ENCODE data around the gene MOGAT3. TPM values are rescaled to one million over a fixed set of nuclear protein-coding genes. Genes with fewer than 3 reads are reported as not detected.

Gene MOGAT3
- total and polyA plus RNA-seq, 2 of the 4 experiments (the other 2 are of a cell fraction), result not detected

- H3K4me3 ChIP-seq (ENCODE audit: insufficient read depth, low read depth, low read length), result no peak overlapping the region
- no peak overlapping the region for H4K8ac ChIP-seq (ENCODE audit: low read depth in 2 of 2, low read length in 2 of 2)
- no peak overlapping the region for H3K4me2 ChIP-seq (ENCODE audit: low read depth, low read length)
- ATAC-seq (ENCODE audit: low read depth), result no peak
- H2BK120ac ChIP-seq (ENCODE audit: low read depth, low read length), result no peak overlapping the region
- POLR2A ChIA-PET (ENCODE audit: unreplicated experiment), result interaction anchor here (0.8 kb wide), 1 partner anchor 10 kb away, joined by 5 read pairs; the partner anchor contains the start of gene ZNHIT1
- no peak overlapping the region for H2AFZ ChIP-seq (replicated peaks; ENCODE audit: low read length, poor library complexity)
- no peak overlapping the region for H3K18ac ChIP-seq (ENCODE audit: low read depth, low read length)
- no peak overlapping the region for H4K91ac ChIP-seq (ENCODE audit: insufficient read depth, low read depth, low read length)
- H3K4me1 ChIP-seq (ENCODE audit: control insufficient read depth, insufficient read depth, low read length), result no peaks in the 10 kb centered on the region
- H3K56ac ChIP-seq (ENCODE audit: extremely low read depth, insufficient read depth, low read length), result no peak overlapping the region
- no peak overlapping the region for H3K27ac ChIP-seq (ENCODE audit: insufficient read depth, low read length)
- no peak overlapping the region for H2BK20ac ChIP-seq (ENCODE audit: low read depth, low read length)
- no peaks in the 10 kb centered on the region for H3K9me1 ChIP-seq (ENCODE audit: insufficient read depth, low read length)
- WGBS, 2 experiments (ENCODE audit: extremely low coverage in 2 of 2, insufficient read length in 1 of 2), result 88% methylated on average over 8 of the region's 17 CpGs; no CpG with 5 or more reads in 1 of the 2 experiments
- DNase-seq, result no peak
- no peak overlapping the region for H3K9ac ChIP-seq (ENCODE audit: low read depth, low read length)
- no peaks in the 10 kb centered on the region for H3K9me3 ChIP-seq (ENCODE audit: control insufficient read depth, insufficient read depth, low read length)
- H2BK15ac ChIP-seq (ENCODE audit: low read depth, low read length), result no peak overlapping the region
- no peaks in the 10 kb centered on the region for H3K79me1 ChIP-seq (ENCODE audit: low read depth in 1 of 2, low read length in 2 of 2)
- H4K20me1 ChIP-seq (ENCODE audit: insufficient read depth, low read length), result no peaks in the 10 kb centered on the region; the same call in 1 of the 2 replicates
- no peak overlapping the region for H2AK9ac ChIP-seq (replicated peaks; ENCODE audit: low read depth, low read length, poor library complexity)
- no TSS peak for BruUV-seq (replicated peaks)
- no peak overlapping the region for H2AK5ac ChIP-seq (ENCODE audit: low read depth, low read length)
- dilution Hi-C loops (cut with HindIII; ENCODE audit: low sequenced_read_pairs, unreplicated experiment), result no loop called here
- no peak overlapping the region for H3K23ac ChIP-seq (ENCODE audit: low read depth, low read length)
- intact Hi-C loops (cut with micrococcal nuclease), result no loop called here
- no peak overlapping the region for H3K4ac ChIP-seq (ENCODE audit: low read depth, low read length)
- H2BK5ac ChIP-seq (ENCODE audit: low read depth, low read length, poor library complexity, severe bottlenecking), result no peak overlapping the region
- in situ Hi-C loops (cut with MboI; ENCODE audit: low sequenced_read_pairs), result no loop called here
- peaks cover 14% of the 10 kb centered on the region for H3K27me3 ChIP-seq (ENCODE audit: control insufficient read depth, insufficient read depth, low read length)
- no peak overlapping the region for H4K5ac ChIP-seq (ENCODE audit: low read depth, low read length)
- TF ChIP-seq MAZ (IDR thresholded peaks at IDR 0.05; ENCODE audit: borderline replicate concordance, low read depth, low read length), result no peak
- no peak for TF ChIP-seq FOS (IDR thresholded peaks at IDR 0.05; ENCODE audit: low read depth, low read length)
- TF ChIP-seq NFE2L2 (IDR thresholded peaks at IDR 0.05; ENCODE audit: low read depth, low read length), result no peak
- no peak for TF ChIP-seq RAD21 (IDR thresholded peaks at IDR 0.05; ENCODE audit: low read length)
- TF ChIP-seq RFX5 (IDR thresholded peaks at IDR 0.05; ENCODE audit: low read depth, low read length), result no peak
- no peak for TF ChIP-seq MXI1 (IDR thresholded peaks at IDR 0.05; ENCODE audit: borderline replicate concordance, low read depth, low read length)
- H3K14ac ChIP-seq (replicated peaks; ENCODE audit: low read depth, low read length), result no peak overlapping the region
- H3K36me3 ChIP-seq (ENCODE audit: control insufficient read depth, insufficient read depth, low read length), result peaks cover 45% of the 10 kb centered on the region
- CTCF ChIA-PET, result interaction anchor here (0.6 to 1.1 kb wide), 2 partner anchors 14 to 56 kb away, joined by 3 read pairs; no protein-coding TSS in a partner anchor
These were observed 6.6 kb upstream of the MOGAT3 start for GRCh38 chr7:101207459-101207858.

Data from IMR-90 (cell line).